Measurements from ENCODE around the gene BRD9.
"Not testable (repeated sequence)": the region's sequence is repeated elsewhere in the genome, so short reads cannot be mapped to it uniquely, and the experiment has no call there.

GRCh38 chr5:825544-825943 lies 67.1 kb downstream of the BRD9 start:
- TF ChIP-seq CTCF (IDR thresholded peaks at IDR 0.05; ENCODE audit: extremely low read depth in 1 of 2, insufficient read depth in 1 of 2, low read depth in 1 of 2, low read length in 2 of 2); MYC (IDR thresholded peaks at IDR 0.05; ENCODE audit: low read depth, low read length); POLR2AphosphoS5 (IDR thresholded peaks at IDR 0.05; ENCODE audit: insufficient read depth, low read depth, low read length); POLR2A (IDR thresholded peaks at IDR 0.05; ENCODE audit: low read depth, low read length); EZH2 (IDR thresholded peaks at IDR 0.05; ENCODE audit: borderline replicate concordance, low read depth, low read length, severe bottlenecking); MAX (IDR thresholded peaks at IDR 0.05; ENCODE audit: insufficient read depth, insufficient read length); FOS (IDR thresholded peaks at IDR 0.05; ENCODE audit: borderline replicate concordance, insufficient read depth, low read length); JUN (IDR thresholded peaks at IDR 0.05; ENCODE audit: borderline replicate concordance, insufficient read depth, insufficient read length, low read depth); GATA2 (IDR thresholded peaks at IDR 0.05; ENCODE audit: insufficient read depth, insufficient read length, low read depth, low read length): not testable (repeated sequence)

Data from endothelial cell of umbilical vein (primary cell).